DMS153 treated with DMSO at 0.1 percent for 48 hours (cell line): Measurements from ENCODE around the gene DMPK.
"Not testable (repeated sequence)": the region's sequence is repeated elsewhere in the genome, so short reads cannot be mapped to it uniquely, and the experiment has no call there.

Experiments
- DNase-seq: peaks from one replicate; lab custom pipeline; 2025; ENCODE audit not compliant: unreplicated experiment; lab: John Stamatoyannopoulos, UW

The DMPK gene

DNA sequence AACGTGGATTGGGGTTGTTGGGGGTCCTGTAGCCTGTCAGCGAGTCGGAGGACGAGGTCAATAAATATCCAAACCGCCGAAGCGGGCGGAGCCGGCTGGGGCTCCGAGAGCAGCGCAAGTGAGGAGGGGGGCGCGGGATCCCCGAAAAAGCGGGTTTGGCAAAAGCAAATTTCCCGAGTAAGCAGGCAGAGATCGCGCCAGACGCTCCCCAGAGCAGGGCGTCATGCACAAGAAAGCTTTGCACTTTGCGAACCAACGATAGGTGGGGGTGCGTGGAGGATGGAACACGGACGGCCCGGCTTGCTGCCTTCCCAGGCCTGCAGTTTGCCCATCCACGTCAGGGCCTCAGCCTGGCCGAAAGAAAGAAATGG, 12.5 kb downstream of the DMPK start:
- no peak for DNase-seq

DNA sequence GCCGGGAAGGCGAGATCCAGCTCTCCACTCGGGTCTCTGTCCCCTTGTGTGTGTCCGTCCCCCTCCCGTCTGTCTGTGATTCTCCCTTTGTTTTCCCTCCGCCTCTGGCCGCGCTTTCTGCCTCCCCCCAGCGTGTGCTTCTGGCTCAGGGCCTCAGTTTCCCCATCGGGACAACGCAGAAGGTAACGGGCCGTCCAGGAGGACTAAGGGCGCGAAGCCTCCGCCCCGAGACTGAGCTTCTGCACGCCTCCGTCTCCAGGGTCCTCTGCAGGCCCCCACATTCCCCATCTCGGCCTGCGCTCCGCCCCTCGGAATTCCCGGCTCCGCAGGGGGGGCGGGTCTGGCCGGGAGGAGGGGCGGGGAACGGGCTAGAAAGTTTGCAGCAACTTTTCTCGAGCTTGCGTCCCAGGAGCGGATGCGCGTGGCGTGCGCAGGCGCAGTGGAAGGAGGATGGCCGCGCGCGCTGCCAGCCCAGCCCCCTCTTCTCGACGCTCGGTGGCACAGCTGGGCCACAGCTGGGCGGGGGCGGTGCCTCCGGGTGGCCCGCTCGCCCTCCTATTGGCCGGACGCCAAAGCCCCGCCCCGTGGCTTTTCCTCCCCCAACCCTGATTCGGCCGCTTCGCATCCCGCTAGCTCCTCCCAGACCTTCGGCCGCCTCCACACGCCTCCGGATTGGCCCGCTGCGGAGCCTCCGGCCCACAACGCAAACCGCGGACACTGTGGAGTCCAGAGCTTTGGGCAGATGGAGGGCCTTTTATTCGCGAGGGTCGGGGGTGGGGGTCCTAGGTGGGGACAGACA, 13.1 kb downstream of the DMPK start, which contains the start of gene SIX5:
SIX5 (minus strand) TSS at position 269 of the 799 bp plus-strand sequence. CDS start 408 bp downstream, outside the sequence.
- DNase-seq = peak; percentile 87

- no peak for DNase-seq
These were observed 13.7 kb downstream of the DMPK start for GRCh38 chr19:45768655-45768983.

GRCh38 chr19:45767881-45768654, 14.2 kb downstream of the DMPK start:
- DNase-seq = no peak

GRCh38 chr19:45767410-45767880, 14.8 kb downstream of the DMPK start:
- DNase-seq = no peak

DNA sequence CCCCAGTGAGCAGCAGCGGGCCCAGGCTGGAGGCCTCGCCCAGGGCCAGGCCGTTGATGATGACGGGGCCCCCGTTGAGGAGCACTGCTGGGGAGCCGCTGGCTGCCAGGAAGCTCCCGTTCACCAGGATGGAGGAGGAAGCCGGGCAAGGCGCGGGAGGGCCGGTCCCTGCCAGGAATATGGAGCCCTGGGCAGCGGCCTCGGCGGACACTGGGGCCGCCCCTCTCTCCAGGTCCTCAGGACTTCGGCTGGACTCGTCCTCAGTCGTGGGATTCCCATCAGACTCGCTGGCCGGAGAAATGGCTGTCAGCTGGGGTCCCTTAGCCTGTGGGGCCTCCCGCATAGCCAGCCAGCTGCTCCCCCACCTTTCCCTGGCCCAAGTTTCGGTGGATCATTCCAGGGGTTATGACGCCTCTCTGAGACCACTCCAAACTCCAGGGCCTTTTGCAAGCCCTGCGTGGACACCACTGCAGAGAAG, 15.4 kb downstream of the DMPK start:
- DNase-seq = no peak

GRCh38 chr19:45766296-45766868, 15.9 kb downstream of the DMPK start:
- DNase-seq = no peak

- DNase-seq = no peak
These were observed 16.5 kb downstream of the DMPK start for GRCh38 chr19:45765702-45766295.

DNA sequence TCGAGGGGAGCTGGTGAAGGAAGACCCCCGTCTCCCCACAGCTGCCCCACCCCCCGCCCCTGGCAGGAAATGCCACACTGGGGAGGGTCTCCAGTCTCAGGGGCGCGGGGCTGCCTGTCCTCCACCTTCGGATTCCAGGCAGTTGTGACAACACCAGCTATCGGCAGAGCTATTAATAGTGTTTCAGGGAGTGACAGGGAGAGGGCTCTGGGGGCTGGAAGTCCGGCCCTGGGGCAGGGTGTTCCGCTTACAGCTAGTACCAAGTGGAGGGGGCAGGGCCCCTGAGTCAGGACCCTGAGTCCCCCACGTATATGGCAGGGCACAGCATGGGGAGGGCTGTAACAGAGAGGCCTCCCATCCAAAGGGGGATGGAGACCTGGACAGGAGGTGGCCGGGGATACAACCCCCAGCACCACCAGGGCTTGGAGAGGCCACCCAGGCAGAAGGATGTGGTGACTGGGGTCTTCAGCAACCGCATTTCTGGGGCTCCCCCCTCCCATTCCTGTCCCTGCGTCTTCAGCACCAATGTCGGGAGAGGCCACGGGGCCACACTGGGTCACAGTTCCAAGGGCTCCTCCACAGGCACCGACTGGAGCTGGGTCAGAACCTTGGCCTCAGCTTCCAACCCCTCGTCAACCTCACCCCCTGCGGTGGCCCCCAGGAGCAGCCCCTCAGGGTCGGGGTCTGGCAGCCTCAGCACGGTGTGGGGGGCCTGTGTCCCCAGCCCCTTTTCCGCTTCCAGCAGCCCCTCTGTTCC, 17.2 kb downstream of the DMPK start:
- DNase-seq = no peak

DNA sequence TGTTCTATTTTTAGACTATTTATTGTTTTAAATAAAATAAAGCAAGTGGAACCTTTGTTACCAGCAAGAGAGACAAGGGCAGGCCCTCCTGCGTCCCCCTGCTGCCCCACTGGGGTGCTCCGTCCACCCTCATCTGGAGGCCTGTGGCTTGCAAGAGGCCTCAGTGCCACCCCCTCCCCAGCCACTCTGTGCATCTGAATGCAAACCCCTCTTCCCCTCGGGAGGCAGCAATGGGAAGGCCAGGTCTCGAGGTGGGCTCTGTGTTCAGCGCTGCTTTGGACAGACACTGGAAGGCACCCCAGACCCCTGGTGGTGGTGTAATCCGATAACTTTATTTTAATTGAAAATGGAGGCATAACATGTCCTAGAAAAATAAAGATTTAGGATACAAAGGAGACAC, 17.8 kb downstream of the DMPK start:
- no peak for DNase-seq

- no peak for DNase-seq
These were observed 18.5 kb downstream of the DMPK start for GRCh38 chr19:45763691-45764294.

- DNase-seq = no peak
These were observed 19.2 kb downstream of the DMPK start for GRCh38 chr19:45762870-45763631.

GRCh38 chr19:45761714-45762113, 20.6 kb downstream of the DMPK start:
- DNase-seq = no peak

- no peak for DNase-seq
These were observed 23.4 kb downstream of the DMPK start for GRCh38 chr19:45758921-45759320.

DNA sequence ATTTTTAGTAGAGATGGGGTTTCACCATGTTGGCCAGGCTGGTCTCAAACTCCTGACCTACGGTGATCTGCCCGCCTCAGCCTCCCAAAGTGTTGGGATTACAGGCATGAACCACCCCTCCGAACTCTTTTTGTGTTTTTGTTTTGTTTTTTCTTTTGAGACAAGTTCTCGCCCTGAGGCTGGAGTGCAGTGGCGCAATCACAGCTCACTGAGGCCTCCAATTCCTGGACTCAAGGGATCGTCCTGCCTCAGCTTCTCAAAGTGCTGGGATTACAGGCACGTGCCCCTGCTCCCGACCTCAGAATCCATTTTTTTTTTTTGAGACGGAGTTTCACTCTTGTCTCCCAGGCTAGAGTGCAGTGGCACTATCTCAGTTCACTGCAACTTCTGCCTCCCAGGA, 24.6 kb downstream of the DMPK start:
- DNase-seq = no peak

- no peak for DNase-seq
These were observed 28.0 kb downstream of the DMPK start for GRCh38 chr19:45754323-45754722.

GRCh38 chr19:45753548-45753947, 28.7 kb downstream of the DMPK start:
- DNase-seq = no peak

DNA sequence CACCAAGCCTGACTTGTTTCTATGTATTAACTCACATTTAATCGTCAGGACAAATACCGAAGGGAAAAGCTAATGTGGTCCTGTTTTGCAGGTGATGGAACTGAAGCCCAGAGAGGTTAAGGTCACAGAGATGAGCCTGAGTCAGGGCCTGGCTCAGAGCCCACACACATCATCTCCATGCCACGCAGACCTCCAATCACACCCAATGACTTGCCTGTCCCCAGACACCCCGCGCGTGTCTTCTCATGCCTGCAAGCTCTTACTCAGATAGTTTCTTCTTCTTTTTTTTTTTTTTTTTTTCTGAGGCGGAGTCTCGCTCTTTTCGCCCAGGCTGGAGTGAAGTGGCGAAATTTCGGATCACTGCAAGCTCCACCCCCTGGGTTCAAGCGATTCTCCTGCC, 29.7 kb downstream of the DMPK start:
- no peak for DNase-seq

DNA sequence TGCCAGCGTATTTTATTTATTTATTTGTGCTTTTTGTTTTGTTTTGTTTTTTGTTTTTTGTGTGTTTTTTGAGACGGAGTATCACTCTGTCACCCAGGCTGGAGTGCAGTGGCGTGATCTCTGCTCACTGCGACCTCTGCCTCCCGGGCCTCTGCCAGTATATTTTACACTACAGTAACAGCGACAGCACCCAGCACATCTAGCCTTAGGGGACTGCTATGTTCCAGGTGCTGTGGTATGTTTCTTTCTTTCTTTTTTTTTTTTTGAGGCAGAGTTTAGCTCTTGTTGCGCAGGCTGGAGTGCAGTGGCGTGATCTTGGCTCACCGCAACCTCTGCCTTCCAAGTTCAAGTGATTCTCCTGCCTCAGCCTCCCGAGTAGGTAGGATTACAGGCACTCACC, 30.8 kb downstream of the DMPK start:
- not testable (repeated sequence) for DNase-seq

- DNase-seq = no peak
These were observed 34.8 kb downstream of the DMPK start for GRCh38 chr19:45747513-45747912.
